GM12878 (cell line): ENCODE data around the gene FAM114A1. TPM values are rescaled to one million over a fixed set of nuclear protein-coding genes. Genes with fewer than 3 reads are reported as not detected.

Source experiments
- ATAC-seq: fragments of 200-7000 bp; cut with Tn5 transposase; 3 replicates; pipeline ENCODE4 v1.9.1; 2020; ENCODE audit warnings: mild to moderate bottlenecking, moderate library complexity
- BruUV-seq: library from RNA; stranded (reverse); fragments of 400-500 nt; replicated peaks from 2 replicates; lab custom pipeline; 2021; lab: Mats Ljungman, UMichigan
- CTCF ChIA-PET: fragments of 300-600 bp; sonication (Branson Sonifier 250); formaldehyde crosslinking; extraction: SDS; loops from one replicate; lab custom pipeline; 2021; ENCODE audit warnings: inconsistent platforms; lab: Yijun Ruan, JAX
- POLR2A ChIA-PET: fragments of 350-600 bp; formaldehyde crosslinking; extraction: SDS; loops from one replicate; lab custom pipeline; 2021; ENCODE audit warnings: inconsistent platforms; lab: Charles Lee
- RAD21 ChIA-PET: fragments of 300-600 bp; sonication (Branson Sonifier 250); formaldehyde crosslinking; loops from one replicate; lab custom pipeline; 2023; ENCODE audit warnings: antibody characterized with exemption; ENCODE audit not compliant: unreplicated experiment; lab: Charles Lee
- SMC1A ChIA-PET: fragments of 300-600 bp; sonication (Branson Sonifier 250); formaldehyde crosslinking; loops from one replicate; lab custom pipeline; 2023; ENCODE audit not compliant: unreplicated experiment, uncharacterized antibody; lab: Charles Lee
- DNase-seq: peaks from one replicate; pipeline ENCODE4 v3.0.0-alpha.2; 2011; ENCODE audit warnings: low read depth, low spot score
- FAIRE-seq: peaks from 3 replicates; lab custom pipeline; 2011; peaks lifted over from hg19 to GRCh38; lab: Jason Lieb, UNC
- H2AFZ ChIP-seq: 2 replicates; pipeline ENCODE4 v1.6.0; 2011; ENCODE audit warnings: low read depth, low read length, control low read depth; ENCODE audit not compliant: control insufficient read depth
- H3K27ac ChIP-seq: 2 replicates; pipeline ENCODE4 v1.5.1; 2011; ENCODE audit warnings: control low read depth; ENCODE audit not compliant: control insufficient read depth, insufficient read depth
- H3K27me3 ChIP-seq, 2 experiments: replicated peaks in 1 of 2; 2 replicates each; pipeline versions ENCODE4 v1.6.0 to v1.6.1; 2011; ENCODE audit warnings: low read length in 1 of 2; ENCODE audit not compliant: control insufficient read depth in 2 of 2, insufficient read depth in 2 of 2
- H3K36me3 ChIP-seq, 2 experiments: 2 replicates each; pipeline ENCODE4 v1.5.1; 2011; ENCODE audit warnings: low read length in 1 of 2; ENCODE audit not compliant: control insufficient read depth in 2 of 2, insufficient read depth in 2 of 2
- H3K4me1 ChIP-seq: 2 replicates; pipeline ENCODE4 v1.6.1; 2011; ENCODE audit warnings: mild to moderate bottlenecking, low read length, moderate library complexity, mixed read lengths; ENCODE audit not compliant: control insufficient read depth, insufficient read depth
- H3K4me2 ChIP-seq: 2 replicates; pipeline ENCODE4 v1.6.0; 2011; ENCODE audit warnings: control low read depth; ENCODE audit not compliant: control insufficient read depth, insufficient read depth
- H3K4me3 ChIP-seq: fragments of 200-600 bp; sonication (generic); 2 replicates; pipeline ENCODE4 v1.5.1; 2016
- H3K79me2 ChIP-seq: 2 replicates; pipeline ENCODE4 v1.6.0; 2011; ENCODE audit warnings: low read length; ENCODE audit not compliant: control insufficient read depth, insufficient read depth
- H3K9ac ChIP-seq: 2 replicates; pipeline ENCODE4 v1.8.0; 2011; ENCODE audit warnings: low read length, control low read depth, mixed read lengths; ENCODE audit not compliant: control insufficient read depth, insufficient read depth
- H3K9me3 ChIP-seq: replicated peaks from 3 replicates; pipeline ENCODE4 v1.5.1; 2011; ENCODE audit warnings: mild to moderate bottlenecking, low read length; ENCODE audit not compliant: control insufficient read depth, insufficient read depth
- H4K20me1 ChIP-seq: 2 replicates; pipeline ENCODE4 v1.6.0; 2011; ENCODE audit not compliant: control insufficient read depth, insufficient read depth
- ASH2L ChIP-seq: fragments of 300-600, 200-600 bp; sonication (generic); IDR thresholded peaks from 2 replicates; pipeline ENCODE4 v1.6.1; 2017; ENCODE audit warnings: low read depth, mild to moderate bottlenecking, borderline replicate concordance
- BCL11A ChIP-seq: IDR thresholded peaks from 2 replicates; pipeline ENCODE4 v1.6.1; 2011; ENCODE audit warnings: low read depth, low read length
- CBFB ChIP-seq: IDR thresholded peaks from 2 replicates; pipeline ENCODE4 v1.6.1; 2016; ENCODE audit warnings: antibody characterized with exemption, low read depth
- CEBPB ChIP-seq, 2 experiments: fragments of 150-350 bp in 1 of 2; IDR thresholded peaks; 2 replicates each; pipeline ENCODE4 v1.6.1; 2012 to 2014; ENCODE audit warnings: low read depth in 2 of 2, low read length in 2 of 2, borderline replicate concordance in 1 of 2, inconsistent platforms in 1 of 2
- E2F8 ChIP-seq: fragments of 450-650 bp; IDR thresholded peaks from 2 replicates; pipeline ENCODE4 v1.6.1; 2018; ENCODE audit warnings: mild to moderate bottlenecking, low read depth, moderate library complexity; ENCODE audit not compliant: partially characterized antibody
- ESRRA ChIP-seq: IDR thresholded peaks from 2 replicates; pipeline ENCODE4 v1.6.1; 2012; ENCODE audit warnings: mild to moderate bottlenecking, low read length, improper control_type of control experiment
- ETV6 ChIP-seq, 2 experiments: fragments of 450-650 bp in 1 of 2; IDR thresholded peaks in 1 of 2; conservative IDR thresholded peaks in 1 of 2; 2 replicates each; pipeline ENCODE4 v1.6.1; 2014; ENCODE audit warnings: antibody characterized with exemption in 1 of 2, borderline replicate concordance in 1 of 2, low read depth in 1 of 2, mild to moderate bottlenecking in 1 of 2, moderate library complexity in 1 of 2
- HDAC6 ChIP-seq: fragments of 200-600 bp; sonication (generic); IDR thresholded peaks from one replicate; pipeline ENCODE4 v1.8.0; 2017; ENCODE audit warnings: antibody characterized with exemption; ENCODE audit not compliant: unreplicated experiment
- JUND ChIP-seq: IDR thresholded peaks from 2 replicates; pipeline ENCODE4 v1.6.1; 2012; ENCODE audit warnings: low read depth, mild to moderate bottlenecking, low read length, improper control_type of control experiment, moderate library complexity
- MYC ChIP-seq: IDR thresholded peaks from 2 replicates; pipeline ENCODE4 v1.6.1; 2011; ENCODE audit warnings: mild to moderate bottlenecking, low read length, moderate library complexity, inconsistent platforms; ENCODE audit not compliant: insufficient read depth, insufficient replicate concordance, insufficient read length, severe bottlenecking
- NFYA ChIP-seq: IDR thresholded peaks from 2 replicates; pipeline ENCODE4 v1.6.1; 2011; ENCODE audit warnings: low read depth, mild to moderate bottlenecking, low read length, improper control_type of control experiment, borderline replicate concordance
- NR2F1 ChIP-seq: fragments of 450-650 bp; conservative IDR thresholded peaks from 2 replicates; pipeline ENCODE4 v1.6.1; 2017; ENCODE audit warnings: mild to moderate bottlenecking
- POU2F2 ChIP-seq: IDR thresholded peaks from 3 replicates; pipeline ENCODE4 v1.6.1; 2011; ENCODE audit warnings: low read depth, mild to moderate bottlenecking, low read length, borderline replicate concordance
- RB1 ChIP-seq: fragments of 450-650 bp; formaldehyde crosslinking; IDR thresholded peaks from 2 replicates; pipeline ENCODE4 v1.6.1; 2017; ENCODE audit warnings: mild to moderate bottlenecking, borderline replicate concordance
- RBBP5 ChIP-seq: fragments of 200-600 bp; sonication (generic); conservative IDR thresholded peaks from 2 replicates; pipeline ENCODE4 v1.6.1; 2016
- RUNX3 ChIP-seq: IDR thresholded peaks from 2 replicates; pipeline ENCODE4 v1.6.1; 2012; ENCODE audit warnings: low read length, inconsistent platforms
- SMARCA5 ChIP-seq: fragments of 450-650 bp; IDR thresholded peaks from 2 replicates; pipeline ENCODE4 v1.6.1; 2017; ENCODE audit warnings: mild to moderate bottlenecking
- STAT1 ChIP-seq: fragments of 450-650 bp; conservative IDR thresholded peaks from 2 replicates; pipeline ENCODE4 v1.6.1; 2014; ENCODE audit warnings: antibody characterized with exemption, mild to moderate bottlenecking
- STAT3 ChIP-seq: IDR thresholded peaks from 2 replicates; pipeline ENCODE4 v1.6.1; 2011; ENCODE audit warnings: low read depth, low read length, improper control_type of control experiment
- TAF1 ChIP-seq: IDR thresholded peaks from 2 replicates; pipeline ENCODE4 v1.6.1; 2011; ENCODE audit warnings: mild to moderate bottlenecking, low read depth, low read length, borderline replicate concordance
- WGBS: methylation state at CpG from one replicate; pipeline ENCODE4 v1.1.6; 2016; ENCODE audit warnings: low lambda C conversion rate; ENCODE audit not compliant: insufficient replicate concordance, insufficient coverage; ENCODE audit errors: missing lambda C conversion rate; 5-methylcytosine and 5-hydroxymethylcytosine counted together
- in situ Hi-C: fragments of 300-500 bp; cut with MboI; formaldehyde crosslinking; loops from 9 replicates; pipeline ENCODE4 v1.14.3; 2018; ENCODE audit warnings: mixed read lengths
- intact Hi-C: fragments of 100-400 bp; cut with micrococcal nuclease; formaldehyde crosslinking; loops from one replicate; pipeline ENCODE4 v1.14.2; 2022; ENCODE audit not compliant: unreplicated experiment
- polyA plus RNA-seq, 11 experiments: library from polyadenylated mRNA; depleted of rRNA in 4 of 11; unstranded in 6 of 11; stranded (reverse) in 5 of 11; fragments of >200 nt; fragmentation: Nextera tagmentation in 4 of 11; fragmentation: Illumina TruSeq in 1 of 11; extraction: Ambion mirVana in 4 of 11; extraction: Trizol in 1 of 11; gene quantifications; 1 replicate in 1 of 11; 2 replicates in 10 of 11; pipeline versions ENCODE4 v1.2.1 to v1.2.3, GENCODE V29; 2011 to 2016; ENCODE audit warnings: inconsistent platforms in 2 of 11, missing spikeins in 2 of 11, low read depth in 1 of 11
- total RNA-seq, 4 experiments: library from RNA; depleted of rRNA in 3 of 4; stranded (reverse); fragments of >200 nt in 3 of 4; fragmentation: Illumina TruSeq in 1 of 4; extraction: Trizol in 1 of 4; gene quantifications; 2 replicates each; pipeline versions ENCODE4 v1.2.1 to v1.2.3, GENCODE V29; 2013 to 2021

FAM114A1 gene
- total and polyA plus RNA-seq, 10 of the 15 experiments (the other 5 are each of a cell fraction or from before 2014, with no cell fraction given): 1.3 to 6.2 (median 3.9) TPM

- H3K9ac ChIP-seq: no peak overlapping the region
- no peaks in the 10 kb centered on the region for H3K79me2 ChIP-seq
- H3K4me2 ChIP-seq: no peak overlapping the region
- DNase-seq (no peak), FAIRE-seq (no peak), ATAC-seq (no peak)
- ChIA-PET SMC1A (interaction anchor here (2.5 kb wide), 1 partner anchor 11 kb away, joined by 7 read pairs; no protein-coding TSS in a partner anchor), POLR2A (no interaction called here), RAD21 (no interaction called here), CTCF (interaction anchor here (0.7 kb wide), 1 partner anchor 133 kb away, joined by 3 read pairs; no protein-coding TSS in a partner anchor)
- no TSS peak for BruUV-seq
- no peaks in the 10 kb centered on the region for H3K27me3 ChIP-seq
- TF ChIP-seq MYC (no peak), RBBP5 (no peak), ASH2L (no peak), STAT1 (no peak), CBFB (no peak), NR2F1 (no peak), RB1 (no peak), CEBPB (IDR thresholded peaks at IDR 0.05; ENCODE audit: borderline replicate concordance in 1 of 2, low read depth in 2 of 2, low read length in 2 of 2) (no peak), BCL11A (no peak), HDAC6 (no peak), ESRRA (no peak), TAF1 (no peak), RUNX3 (no peak), ETV6 (conservative IDR thresholded peaks at IDR 0.05 in 1 of 2, IDR thresholded peaks at IDR 0.05 in 1 of 2; ENCODE audit: borderline replicate concordance in 1 of 2, low read depth in 1 of 2) (no peak), E2F8 (no peak), NFYA (no peak), JUND (no peak), SMARCA5 (no peak), STAT3 (no peak), POU2F2 (no peak)
- H3K4me1 ChIP-seq: no peaks in the 10 kb centered on the region
- no peaks in the 10 kb centered on the region; the same call in 2 of the 3 replicates for H3K9me3 ChIP-seq
- H3K4me3 ChIP-seq: no peak overlapping the region
- no peak overlapping the region for H3K27ac ChIP-seq
- 97% methylated on average over 3 of the region's 3 CpGs for WGBS
- intact Hi-C loops (no loop called here), in situ Hi-C loops (no loop called here)
- H2AFZ ChIP-seq: no peak overlapping the region
- no peaks in the 10 kb centered on the region for H4K20me1 ChIP-seq
- H3K36me3 ChIP-seq: peaks cover 0 to 8% of the 10 kb centered on the region in 2 experiments; a peak in 2 of 4 replicates
These were observed 98.3 kb downstream of the FAM114A1 start for GRCh38 chr4:38965866-38966265.
